Astrocyte of the cerebellum (primary cell): ENCODE data around the gene CLSTN2.

Experiments used
- DNase-seq: peaks from one replicate; pipeline ENCODE4 v3.0.0-alpha.2; 2011; ENCODE audit warnings: low read depth
- H3K4me3 ChIP-seq: 2 replicates; pipeline ENCODE4 v1.5.1; 2011; ENCODE audit warnings: mild to moderate bottlenecking, low read depth, low read length, moderate library complexity
- CTCF ChIP-seq: IDR thresholded peaks from 2 replicates; pipeline ENCODE4 v1.5.1; 2012; ENCODE audit warnings: low read length, low read depth, moderate library complexity, mild to moderate bottlenecking; ENCODE audit errors: missing control alignments
- in situ Hi-C: cut with HindIII; loops from 2 replicates; pipeline ENCODE4 v1.10.0; 2017; ENCODE audit warnings: low sequenced_read_pairs

Gene CLSTN2

GRCh38 chr3:140067487-140067886 lies 132.5 kb downstream of the CLSTN2 start:
- TF ChIP-seq CTCF: no peak
- no peak overlapping the region for H3K4me3 ChIP-seq
- in situ Hi-C loops: no loop called here
- DNase-seq: no peak

- no peak for DNase-seq
- TF ChIP-seq CTCF: no peak
- in situ Hi-C loops: no loop called here
- no peak overlapping the region for H3K4me3 ChIP-seq
Measured at GRCh38 chr3:140068494-140069017, 133.6 kb downstream of the CLSTN2 start.

- in situ Hi-C loops: no loop called here
- no peak overlapping the region for H3K4me3 ChIP-seq
- no peak for DNase-seq
- no peak for TF ChIP-seq CTCF
Measured at GRCh38 chr3:140073278-140074045, 138.5 kb downstream of the CLSTN2 start.

- no peak for DNase-seq
- H3K4me3 ChIP-seq: no peak overlapping the region
- no peak for TF ChIP-seq CTCF
- in situ Hi-C loops: no loop called here
Measured at GRCh38 chr3:140076552-140076951, 141.6 kb downstream of the CLSTN2 start.

GRCh38 chr3:140077406-140077805 lies 142.4 kb downstream of the CLSTN2 start:
- no peak for DNase-seq
- H3K4me3 ChIP-seq: no peak overlapping the region
- in situ Hi-C loops: no loop called here
- no peak for TF ChIP-seq CTCF

- in situ Hi-C loops: no loop called here
- TF ChIP-seq CTCF: no peak
- DNase-seq: no peak
- H3K4me3 ChIP-seq: no peak overlapping the region
Measured at GRCh38 chr3:140078343-140078742, 143.4 kb downstream of the CLSTN2 start.
